GM21447 (cell line): Measurements from ENCODE around the gene FRY.
A peak's percentile ranks its signal among the peaks of the same experiment; 100 is the strongest.
"Not testable (repeated sequence)": the region's sequence is repeated elsewhere in the genome, so short reads cannot be mapped to it uniquely, and the experiment has no call there.

Experiments
- ATAC-seq: cut with Tn5 transposase; IDR thresholded peaks from one replicate; pipeline ENCODE4 v1.9.1; 2021; ENCODE audit not compliant: unreplicated experiment

FRY gene

GRCh38 chr13:32040052-32040642 is 8.6 kb downstream of the FRY start:
- no peak for ATAC-seq

DNA sequence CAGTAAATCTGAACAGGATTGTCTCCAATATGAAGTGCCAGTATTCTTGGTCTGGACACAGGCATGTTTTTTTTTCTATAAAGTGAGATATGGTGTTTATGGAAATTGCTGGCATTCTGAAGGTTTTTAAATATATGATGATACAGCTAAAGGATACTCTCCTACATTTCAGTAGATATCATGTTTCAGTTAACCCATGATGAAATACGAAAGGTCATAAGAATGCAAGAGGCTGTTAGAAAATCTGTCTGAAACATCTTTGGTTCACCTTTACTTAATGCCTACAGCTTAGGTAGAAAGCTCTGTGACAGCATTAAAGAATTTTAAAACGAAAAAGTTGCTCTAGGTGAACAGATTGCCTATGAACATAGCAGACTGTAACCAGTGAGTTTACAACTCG is 9.1 kb downstream of the FRY start:
- ATAC-seq = no peak

DNA sequence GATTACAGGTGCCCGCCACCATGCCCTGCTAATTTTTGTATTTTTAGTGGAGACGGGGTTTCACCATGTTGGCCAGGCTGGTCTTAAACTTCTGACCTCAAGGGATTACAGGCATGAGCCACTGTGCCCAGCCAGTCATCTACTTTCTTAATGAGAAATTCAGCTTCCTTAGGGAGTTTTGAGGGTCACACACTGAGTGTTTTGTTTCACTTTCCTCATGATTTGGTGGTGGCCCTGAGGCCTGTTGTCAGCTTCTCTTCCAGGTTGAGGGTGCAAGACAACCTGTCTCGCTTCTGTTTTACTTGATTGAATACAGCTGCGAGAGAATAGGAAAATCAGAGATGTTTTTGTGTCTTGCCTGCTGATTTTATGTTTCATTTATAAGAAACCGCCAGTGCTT is 9.9 kb downstream of the FRY start:
- ATAC-seq = peak; percentile 80

DNA sequence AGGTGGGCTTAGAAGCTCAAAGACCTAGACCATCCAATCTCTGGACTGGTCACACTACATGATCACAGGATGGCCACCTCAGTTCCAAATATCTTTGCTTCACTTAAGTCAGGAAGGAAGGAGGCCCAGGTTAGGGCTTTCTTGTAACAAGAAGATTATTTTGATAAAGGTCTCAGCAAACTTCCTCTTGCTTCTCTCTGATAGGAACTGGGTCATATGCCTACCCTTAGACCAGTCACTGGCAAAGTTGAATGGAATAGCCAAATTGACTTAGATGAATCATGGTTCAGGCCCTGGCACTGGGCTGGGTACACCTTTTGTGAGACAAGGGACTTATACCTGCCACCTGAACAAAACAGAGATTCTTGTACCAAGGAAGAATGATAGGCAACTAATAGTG is 11.0 kb downstream of the FRY start:
- no peak for ATAC-seq

DNA sequence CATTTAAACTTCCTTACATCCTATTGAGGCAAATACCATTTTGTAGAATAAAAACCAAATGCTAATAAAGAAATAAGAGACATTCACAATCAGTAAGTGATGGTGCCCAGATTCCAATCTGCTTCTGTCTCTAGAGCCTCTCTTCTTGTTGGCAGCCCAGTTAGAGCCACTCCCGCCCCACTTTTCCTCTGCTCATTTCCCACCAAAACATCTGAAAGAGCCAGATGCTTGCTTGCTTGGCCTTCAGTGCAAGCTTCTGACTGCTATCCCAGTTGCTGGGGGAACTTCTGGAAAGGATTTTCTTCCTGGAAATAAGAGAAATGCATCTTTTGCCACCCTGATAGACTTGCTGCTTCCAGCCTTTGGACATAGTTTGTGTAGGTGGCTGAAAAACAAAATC is 12.9 kb downstream of the FRY start:
- no peak for ATAC-seq

DNA sequence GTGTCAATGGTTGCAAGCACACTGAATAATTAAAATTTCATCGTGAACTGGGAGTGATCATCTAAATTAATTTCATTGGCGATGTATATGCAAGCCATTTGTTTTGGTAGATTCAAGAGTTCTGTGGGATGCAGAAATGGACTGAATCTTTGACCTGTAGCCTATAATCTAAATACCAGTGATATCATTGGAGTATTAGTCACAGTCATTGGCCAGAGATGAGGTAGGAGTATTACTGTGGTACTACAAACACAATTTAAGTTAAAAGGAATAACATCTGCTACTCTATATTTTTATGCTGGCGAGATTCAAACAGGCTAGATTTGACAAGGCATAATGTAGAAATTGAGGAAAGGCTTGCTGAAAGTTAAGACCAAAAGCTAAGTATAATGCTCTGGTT is 14.0 kb downstream of the FRY start:
- no peak for ATAC-seq

DNA sequence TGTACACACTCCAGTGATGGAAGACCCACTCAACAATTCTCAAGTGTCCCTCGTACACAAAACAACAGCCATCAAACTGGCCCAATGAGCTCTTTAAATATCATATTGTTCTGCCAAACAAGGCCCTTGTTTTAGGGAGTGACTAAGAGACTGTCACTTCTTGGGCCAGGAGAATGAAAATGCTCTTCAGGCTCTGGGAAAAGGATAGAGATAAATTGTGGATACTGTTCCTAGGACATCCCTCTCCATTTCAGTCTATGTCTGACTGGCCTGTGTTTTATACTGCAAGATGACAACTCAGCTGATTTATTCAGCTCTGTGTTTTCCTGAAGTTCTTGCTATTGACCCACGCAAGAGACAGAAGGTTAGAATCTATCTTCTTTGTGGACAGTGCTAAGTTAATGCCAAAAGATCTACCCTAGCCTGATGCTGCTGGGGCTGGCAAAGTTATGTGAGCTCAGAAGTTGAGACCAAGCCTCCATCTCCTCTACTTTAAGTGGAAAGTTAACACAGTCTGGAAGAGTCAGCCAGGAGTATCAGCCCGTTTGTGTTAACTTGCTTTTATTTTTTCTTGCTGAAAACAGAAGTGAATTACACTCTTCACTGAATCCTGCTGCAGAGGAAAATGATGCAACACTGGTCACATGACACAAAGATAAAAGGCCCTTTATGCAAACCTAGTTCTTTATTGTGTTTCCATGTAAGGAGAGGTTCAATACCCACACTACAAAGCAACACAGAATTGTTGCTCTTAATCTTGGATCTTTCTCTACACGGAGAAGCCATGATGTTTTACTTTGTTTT is 14.6 kb downstream of the FRY start:
- ATAC-seq = no peak

GRCh38 chr13:32047088-32047487 is 15.5 kb downstream of the FRY start:
- no peak for ATAC-seq

- no peak for ATAC-seq
Observed at GRCh38 chr13:32047793-32048192, 16.2 kb downstream of the FRY start.

- ATAC-seq = no peak
Observed at GRCh38 chr13:32048816-32049215, 17.2 kb downstream of the FRY start.

DNA sequence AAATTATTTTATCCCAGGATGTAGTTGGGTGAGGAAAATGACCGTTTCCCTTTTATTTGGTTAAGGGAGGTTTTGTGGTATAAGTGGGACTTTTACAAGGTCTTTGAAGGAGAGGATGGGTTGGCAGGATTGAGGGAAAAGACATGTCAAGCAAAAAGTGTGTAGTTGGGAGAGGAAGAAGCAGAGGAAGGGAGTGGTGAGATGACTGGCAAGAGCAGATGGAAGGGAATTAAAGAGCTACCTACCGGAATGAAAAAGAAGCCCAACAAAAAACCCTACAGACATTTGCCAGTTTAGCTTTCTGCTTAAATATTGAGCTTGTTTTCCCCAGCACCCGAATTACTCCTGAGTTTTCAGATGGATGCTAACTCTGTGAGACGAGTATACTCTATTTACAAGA is 19.6 kb downstream of the FRY start:
- no peak for ATAC-seq

DNA sequence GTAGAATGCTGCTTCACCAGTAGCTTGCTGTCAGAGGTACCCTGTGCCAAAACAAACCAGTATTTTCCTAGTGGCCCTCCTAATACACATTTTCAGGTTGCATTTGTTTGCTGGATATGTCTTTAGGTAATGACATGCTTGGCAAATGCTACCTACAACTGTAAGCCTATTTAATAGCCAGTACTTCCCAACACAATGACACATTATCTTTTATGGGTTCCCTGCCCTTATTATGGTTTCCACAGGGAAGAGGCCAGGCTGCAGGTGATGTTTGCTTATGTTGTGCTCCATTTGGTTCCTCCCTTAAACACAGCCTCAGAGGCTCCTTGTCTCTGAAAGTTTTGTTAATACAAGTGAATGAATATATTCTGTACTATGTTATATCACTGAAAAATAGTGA is 24.7 kb downstream of the FRY start:
- no peak for ATAC-seq

GRCh38 chr13:32057325-32057724 is 25.8 kb downstream of the FRY start:
- not testable (repeated sequence) for ATAC-seq

DNA sequence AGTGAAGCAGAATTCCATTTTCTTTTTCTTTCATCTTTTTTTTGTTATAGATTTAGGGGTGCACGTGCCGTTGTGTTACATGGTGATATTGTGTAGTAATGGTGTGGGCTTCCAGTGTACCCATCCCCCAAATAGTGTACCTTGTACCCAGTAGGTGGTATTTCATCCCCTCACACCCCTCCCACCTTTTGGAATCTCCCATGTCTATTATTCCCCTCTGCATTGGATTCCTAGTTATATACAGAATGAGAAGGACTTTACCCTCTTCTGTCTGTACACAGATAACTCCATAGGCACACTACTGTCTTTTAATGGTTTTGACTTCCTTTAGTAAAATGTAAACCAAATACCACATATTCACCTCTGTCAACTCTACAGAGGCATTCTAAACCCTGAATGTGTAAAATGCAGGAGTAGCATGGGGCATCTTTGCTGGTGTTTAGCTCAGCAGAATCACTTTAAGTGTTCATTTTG is 28.0 kb downstream of the FRY start:
- no peak for ATAC-seq

- ATAC-seq = no peak
Observed at GRCh38 chr13:32060401-32060878, 28.9 kb downstream of the FRY start.

DNA sequence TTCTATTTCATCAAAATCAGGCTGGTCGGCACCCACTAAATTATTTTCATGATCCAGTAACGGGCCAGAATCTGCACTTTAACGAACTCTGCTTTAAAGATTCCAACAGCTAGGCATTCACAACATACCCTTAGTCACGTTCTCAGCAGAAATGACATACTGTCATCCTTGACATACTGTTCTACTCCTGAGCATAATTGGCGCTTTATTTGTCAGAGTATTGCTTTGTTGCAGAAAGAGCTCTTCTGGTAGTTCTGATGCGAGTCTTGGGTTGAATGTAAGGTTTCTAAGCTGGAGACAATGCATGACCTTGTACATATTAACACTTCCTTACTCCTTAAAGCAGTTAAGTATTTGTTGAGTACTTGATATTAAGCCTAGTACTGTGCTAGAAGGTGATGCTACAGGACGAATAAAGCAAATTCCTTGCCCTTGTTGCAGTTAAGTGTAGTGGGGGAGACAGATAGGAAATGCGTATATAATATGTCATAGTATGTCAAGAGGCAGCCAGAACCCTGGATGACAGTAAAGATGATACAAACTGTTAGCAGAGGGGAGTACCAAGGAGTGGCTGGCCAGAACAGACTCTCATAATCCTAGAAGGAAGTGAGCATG is 32.2 kb downstream of the FRY start:
- no peak for ATAC-seq

DNA sequence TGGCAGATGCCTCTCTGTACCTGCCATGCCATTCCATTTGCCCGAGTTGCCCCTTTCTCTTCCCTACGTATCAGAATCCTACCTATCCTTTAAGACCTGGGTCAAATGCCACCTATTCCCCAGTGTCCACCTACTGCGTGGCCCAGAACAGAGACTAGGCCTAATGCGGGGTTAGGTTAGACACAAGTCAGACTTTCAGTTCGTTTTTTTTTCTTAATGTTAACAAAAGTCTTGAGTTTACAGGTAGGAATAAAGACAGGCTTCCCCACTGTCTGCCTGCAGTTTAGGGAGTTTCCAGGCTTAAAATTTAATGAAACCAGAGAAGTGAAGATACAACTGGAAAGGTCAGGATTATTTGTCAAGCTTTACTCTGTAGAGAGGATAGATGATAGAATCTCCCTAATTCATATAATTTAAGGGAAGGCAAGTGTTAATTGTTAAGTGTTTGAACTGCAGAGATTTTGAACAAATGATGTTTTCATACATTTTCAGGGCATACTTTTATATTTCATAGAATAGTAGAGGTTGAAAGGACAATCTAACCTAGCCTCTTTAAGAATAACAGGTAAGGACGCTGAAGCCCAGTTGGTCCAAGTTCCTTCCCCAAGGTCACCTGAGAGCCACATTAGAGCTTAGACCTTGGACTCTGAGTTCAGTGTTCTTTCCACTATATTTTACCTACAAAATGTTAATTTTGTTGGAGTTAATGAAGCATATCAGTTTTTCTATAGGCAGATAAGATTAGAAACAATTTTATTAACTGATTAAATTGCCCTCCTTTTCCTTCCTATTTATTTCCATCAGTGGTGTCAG is 35.8 kb downstream of the FRY start:
- no peak for ATAC-seq

GRCh38 chr13:32068255-32068654 is 36.7 kb downstream of the FRY start:
- ATAC-seq = no peak

DNA sequence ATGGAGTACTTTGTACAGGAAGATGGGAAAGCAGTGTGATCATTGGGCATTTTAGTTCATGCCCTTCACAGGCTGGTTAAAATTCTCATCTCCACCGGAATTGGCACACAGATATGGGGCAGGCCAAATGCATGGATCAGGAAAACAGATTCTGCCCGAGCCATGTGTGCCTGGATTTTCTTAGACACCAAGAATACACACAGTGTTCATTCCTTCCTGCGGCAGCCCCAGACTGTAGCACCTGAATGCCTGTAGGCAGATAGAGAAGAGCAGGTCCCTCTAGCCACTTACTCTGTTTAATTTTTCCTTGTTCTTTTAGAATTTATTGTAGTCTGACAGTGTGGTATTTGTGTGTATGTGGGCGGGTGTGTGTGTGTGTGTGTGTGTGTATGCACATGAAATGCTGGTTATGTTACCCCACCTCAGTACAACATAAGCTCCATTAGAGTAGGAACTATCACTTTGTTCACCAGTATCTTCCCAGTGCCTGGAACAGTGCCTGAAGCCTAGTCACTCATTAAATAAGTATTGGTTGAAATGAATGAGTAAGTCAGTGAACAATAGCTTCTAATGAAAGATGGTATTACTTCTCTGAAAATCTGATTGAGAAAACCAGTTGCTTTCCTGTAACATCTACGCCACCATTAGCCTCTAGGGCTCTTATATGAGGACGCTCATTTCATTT is 41.7 kb downstream of the FRY start:
- ATAC-seq = no peak

GRCh38 chr13:32075170-32075851 is 43.7 kb downstream of the FRY start:
- ATAC-seq = no peak
